GM18861 (cell line): ENCODE data around the gene TTC7B.

Experiments
- ATAC-seq: cut with Tn5 transposase; IDR thresholded peaks from one replicate; pipeline ENCODE4 v1.9.1; 2021; ENCODE audit not compliant: unreplicated experiment

The TTC7B gene

GRCh38 chr14:90518069-90518940 is 297.9 kb downstream of the TTC7B start:
- no peak for ATAC-seq

GRCh38 chr14:90517076-90517841 is 299.0 kb downstream of the TTC7B start:
- ATAC-seq = no peak

- no peak for ATAC-seq
Observed at GRCh38 chr14:90514566-90514965, 301.7 kb downstream of the TTC7B start.

- no peak for ATAC-seq
Observed at GRCh38 chr14:90514015-90514398, 302.2 kb downstream of the TTC7B start.

GRCh38 chr14:90513161-90514014 is 302.8 kb downstream of the TTC7B start:
- no peak for ATAC-seq

GRCh38 chr14:90512329-90512991 is 303.8 kb downstream of the TTC7B start:
- no peak for ATAC-seq

- no peak for ATAC-seq
Observed at GRCh38 chr14:90511795-90512328, 304.4 kb downstream of the TTC7B start.

- no peak for ATAC-seq
Observed at GRCh38 chr14:90511252-90511651, 305.0 kb downstream of the TTC7B start.

GRCh38 chr14:90510159-90510558 is 306.1 kb downstream of the TTC7B start:
- ATAC-seq = no peak

GRCh38 chr14:90509403-90509802 is 306.8 kb downstream of the TTC7B start:
- ATAC-seq = no peak

- ATAC-seq = no peak
Observed at GRCh38 chr14:90508536-90509254, 307.5 kb downstream of the TTC7B start.

GRCh38 chr14:90508036-90508435 is 308.2 kb downstream of the TTC7B start:
- ATAC-seq = no peak

- no peak for ATAC-seq
Observed at GRCh38 chr14:90507428-90507827, 308.8 kb downstream of the TTC7B start.

- no peak for ATAC-seq
Observed at GRCh38 chr14:90506748-90507147, 309.5 kb downstream of the TTC7B start.

- ATAC-seq = no peak
Observed at GRCh38 chr14:90505531-90505930, 310.7 kb downstream of the TTC7B start.

- ATAC-seq = no peak
Observed at GRCh38 chr14:90504643-90505042, 311.6 kb downstream of the TTC7B start.

- ATAC-seq = no peak
Observed at GRCh38 chr14:90503582-90503981, 312.6 kb downstream of the TTC7B start.

- no peak for ATAC-seq
Observed at GRCh38 chr14:90502760-90503159, 313.5 kb downstream of the TTC7B start.

GRCh38 chr14:90500665-90501370 is 315.4 kb downstream of the TTC7B start:
- ATAC-seq = no peak
